ENCODE results near the gene SHE.

Gene SHE

GRCh38 chr1:154463512-154463990 lies 38.7 kb downstream of the SHE start:
- Histone ChIP-seq H3F3A (ENCODE audit: insufficient read depth, low read length) (peaks cover 20% of the 10 kb centered on the region; the same call in 1 of the 2 replicates), H3K9ac (ENCODE audit: low read length) (no peak overlapping the region), H3K4me2 (ENCODE audit: low read depth, low read length) (no peak overlapping the region), H3K4me3 (ENCODE audit: low read length) (no peak overlapping the region), H3K79me2 (ENCODE audit: low read length) (0 out of 2 replicates have a peak, but pooled peaks cover 2% of the 10 kb centered on the region), H3K4me1 (ENCODE audit: low read length) (peaks cover 8% of the 10 kb centered on the region; the same call in 1 of the 2 replicates), H4K20me1 (ENCODE audit: insufficient read depth, low read length) (no peaks in the 10 kb centered on the region), H3K36me3 (replicated peaks; ENCODE audit: insufficient read depth, low read length) (peaks cover 4% of the 10 kb centered on the region; the same call in 1 of the 2 replicates), H3K9me2 (replicated peaks; ENCODE audit: insufficient read depth, low read length) (no peaks in the 10 kb centered on the region), H2AFZ (ENCODE audit: low read length) (no peak overlapping the region), H3K27ac (ENCODE audit: low read length) (no peak overlapping the region), H3K27me3 (replicated peaks; ENCODE audit: insufficient read depth, low read length) (no peaks in the 10 kb centered on the region), H3K9me3 (replicated peaks; ENCODE audit: insufficient read depth, low read length) (no peaks in the 10 kb centered on the region)
- TF ChIP-seq EZH2 (optimal IDR thresholded peaks at IDR 0.05; ENCODE audit: low read depth, low read length): no peak
- TF ChIP-seq, protein P1, sequence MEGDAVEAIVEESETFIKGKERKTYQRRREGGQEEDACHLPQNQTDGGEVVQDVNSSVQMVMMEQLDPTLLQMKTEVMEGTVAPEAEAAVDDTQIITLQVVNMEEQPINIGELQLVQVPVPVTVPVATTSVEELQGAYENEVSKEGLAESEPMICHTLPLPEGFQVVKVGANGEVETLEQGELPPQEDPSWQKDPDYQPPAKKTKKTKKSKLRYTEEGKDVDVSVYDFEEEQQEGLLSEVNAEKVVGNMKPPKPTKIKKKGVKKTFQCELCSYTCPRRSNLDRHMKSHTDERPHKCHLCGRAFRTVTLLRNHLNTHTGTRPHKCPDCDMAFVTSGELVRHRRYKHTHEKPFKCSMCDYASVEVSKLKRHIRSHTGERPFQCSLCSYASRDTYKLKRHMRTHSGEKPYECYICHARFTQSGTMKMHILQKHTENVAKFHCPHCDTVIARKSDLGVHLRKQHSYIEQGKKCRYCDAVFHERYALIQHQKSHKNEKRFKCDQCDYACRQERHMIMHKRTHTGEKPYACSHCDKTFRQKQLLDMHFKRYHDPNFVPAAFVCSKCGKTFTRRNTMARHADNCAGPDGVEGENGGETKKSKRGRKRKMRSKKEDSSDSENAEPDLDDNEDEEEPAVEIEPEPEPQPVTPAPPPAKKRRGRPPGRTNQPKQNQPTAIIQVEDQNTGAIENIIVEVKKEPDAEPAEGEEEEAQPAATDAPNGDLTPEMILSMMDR (IDR thresholded peaks at IDR 0.05; ENCODE audit: low read length): no peak
- no peak for TF ChIP-seq EZH2phosphoT487 (IDR thresholded peaks at IDR 0.05; ENCODE audit: low read length)
- DNase-seq: no peak

- Histone ChIP-seq H3F3A (ENCODE audit: insufficient read depth, low read length) (peaks cover 6% of the 10 kb centered on the region; the same call in 1 of the 2 replicates), H3K27ac (ENCODE audit: low read length) (no peak overlapping the region), H3K36me3 (replicated peaks; ENCODE audit: insufficient read depth, low read length) (peaks cover 4% of the 10 kb centered on the region), H3K4me2 (ENCODE audit: low read depth, low read length) (no peak overlapping the region), H3K9me2 (replicated peaks; ENCODE audit: insufficient read depth, low read length) (no peaks in the 10 kb centered on the region), H3K9ac (ENCODE audit: low read length) (no peak overlapping the region), H3K4me3 (ENCODE audit: low read length) (no peak overlapping the region), H3K27me3 (replicated peaks; ENCODE audit: insufficient read depth, low read length) (no peaks in the 10 kb centered on the region), H2AFZ (ENCODE audit: low read length) (no peak overlapping the region), H3K9me3 (replicated peaks; ENCODE audit: insufficient read depth, low read length) (no peaks in the 10 kb centered on the region), H3K79me2 (ENCODE audit: low read length) (0 out of 2 replicates have a peak, but pooled peaks cover 2% of the 10 kb centered on the region), H4K20me1 (ENCODE audit: insufficient read depth, low read length) (no peaks in the 10 kb centered on the region), H3K4me1 (ENCODE audit: low read length) (peaks cover 1% of the 10 kb centered on the region; the same call in 1 of the 2 replicates)
- DNase-seq: no peak
- TF ChIP-seq EZH2 (optimal IDR thresholded peaks at IDR 0.05; ENCODE audit: low read depth, low read length): no peak
- TF ChIP-seq EZH2phosphoT487 (IDR thresholded peaks at IDR 0.05; ENCODE audit: low read length): no peak
- TF ChIP-seq, protein P1 (IDR thresholded peaks at IDR 0.05; ENCODE audit: low read length): no peak
These were observed 41.4 kb downstream of the SHE start for GRCh38 chr1:154460695-154461260.

DNA sequence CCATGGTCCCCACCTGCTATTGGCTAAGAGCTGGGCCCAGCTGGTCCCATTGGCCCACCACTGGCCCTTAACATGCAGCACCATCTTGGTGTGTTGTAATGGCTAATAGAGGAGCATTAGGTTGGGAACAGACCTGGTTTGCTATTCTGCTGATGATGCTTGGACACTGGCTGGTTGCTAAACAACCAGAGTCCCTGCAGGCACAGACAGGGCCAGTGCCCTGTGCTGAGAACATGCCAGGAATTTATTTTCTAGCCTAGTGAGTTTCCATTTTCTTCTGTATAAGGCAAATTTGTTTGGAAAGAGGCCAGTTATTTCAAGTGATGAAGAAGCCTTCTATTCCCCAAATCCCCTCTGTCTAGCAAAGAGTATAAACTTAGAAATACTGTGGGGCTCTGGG lies 43.1 kb downstream of the SHE start:
- H3K4me2 ChIP-seq (ENCODE audit: low read depth, low read length): no peak overlapping the region
- DNase-seq: no peak
- TF ChIP-seq, protein P1 (IDR thresholded peaks at IDR 0.05; ENCODE audit: low read length): no peak
- TF ChIP-seq EZH2phosphoT487 (IDR thresholded peaks at IDR 0.05; ENCODE audit: low read length) (no peak), EZH2 (optimal IDR thresholded peaks at IDR 0.05; ENCODE audit: low read depth, low read length) (no peak)
- no peak overlapping the region for H3K27ac ChIP-seq (ENCODE audit: low read length)
- H2AFZ ChIP-seq (ENCODE audit: low read length): no peak overlapping the region
- no peaks in the 10 kb centered on the region for H4K20me1 ChIP-seq (ENCODE audit: insufficient read depth, low read length)
- H3K27me3 ChIP-seq (replicated peaks; ENCODE audit: insufficient read depth, low read length): no peaks in the 10 kb centered on the region
- peaks cover 5% of the 10 kb centered on the region; the same call in 1 of the 2 replicates for H3F3A ChIP-seq (ENCODE audit: insufficient read depth, low read length)
- no peak overlapping the region for H3K4me3 ChIP-seq (ENCODE audit: low read length)
- H3K9me3 ChIP-seq (replicated peaks; ENCODE audit: insufficient read depth, low read length): no peaks in the 10 kb centered on the region
- peaks cover 11% of the 10 kb centered on the region for H3K36me3 ChIP-seq (replicated peaks; ENCODE audit: insufficient read depth, low read length)
- peaks cover 6% of the 10 kb centered on the region; the same call in 1 of the 2 replicates for H3K79me2 ChIP-seq (ENCODE audit: low read length)
- no peak overlapping the region for H3K9ac ChIP-seq (ENCODE audit: low read length)
- no peaks in the 10 kb centered on the region for H3K9me2 ChIP-seq (replicated peaks; ENCODE audit: insufficient read depth, low read length)
- peaks cover under 1% of the 10 kb centered on the region; the same call in 1 of the 2 replicates for H3K4me1 ChIP-seq (ENCODE audit: low read length)
